ENCODE data around the gene MESP2. TPM values are rescaled to one million over a fixed set of nuclear protein-coding genes. Genes with fewer than 3 reads are reported as not detected.

MESP2 gene
- total RNA-seq, 1 experiment from 2014 or later = 0.28 TPM

DNA sequence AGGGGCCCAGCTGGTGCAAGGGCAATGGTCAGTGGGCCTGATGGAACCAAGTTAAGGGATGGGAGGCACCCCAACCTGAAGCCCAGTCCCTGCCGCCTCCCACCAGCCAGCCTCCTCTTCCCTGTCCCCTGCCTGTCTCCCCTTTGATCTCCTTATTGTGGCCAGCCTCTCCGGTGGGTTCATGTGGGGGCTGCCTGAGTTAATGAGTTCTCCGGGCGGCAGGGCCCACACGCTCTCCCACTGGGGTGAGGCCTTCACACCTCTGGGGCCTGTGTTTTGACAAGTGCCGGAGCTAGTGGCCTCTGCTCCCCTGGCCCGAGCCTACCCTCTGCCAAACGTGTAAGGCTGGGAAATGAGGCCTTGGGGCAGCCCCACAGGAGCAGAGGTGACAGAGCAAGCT is 17.8 kb upstream of the MESP2 start:
- TF ChIP-seq, protein P1, sequence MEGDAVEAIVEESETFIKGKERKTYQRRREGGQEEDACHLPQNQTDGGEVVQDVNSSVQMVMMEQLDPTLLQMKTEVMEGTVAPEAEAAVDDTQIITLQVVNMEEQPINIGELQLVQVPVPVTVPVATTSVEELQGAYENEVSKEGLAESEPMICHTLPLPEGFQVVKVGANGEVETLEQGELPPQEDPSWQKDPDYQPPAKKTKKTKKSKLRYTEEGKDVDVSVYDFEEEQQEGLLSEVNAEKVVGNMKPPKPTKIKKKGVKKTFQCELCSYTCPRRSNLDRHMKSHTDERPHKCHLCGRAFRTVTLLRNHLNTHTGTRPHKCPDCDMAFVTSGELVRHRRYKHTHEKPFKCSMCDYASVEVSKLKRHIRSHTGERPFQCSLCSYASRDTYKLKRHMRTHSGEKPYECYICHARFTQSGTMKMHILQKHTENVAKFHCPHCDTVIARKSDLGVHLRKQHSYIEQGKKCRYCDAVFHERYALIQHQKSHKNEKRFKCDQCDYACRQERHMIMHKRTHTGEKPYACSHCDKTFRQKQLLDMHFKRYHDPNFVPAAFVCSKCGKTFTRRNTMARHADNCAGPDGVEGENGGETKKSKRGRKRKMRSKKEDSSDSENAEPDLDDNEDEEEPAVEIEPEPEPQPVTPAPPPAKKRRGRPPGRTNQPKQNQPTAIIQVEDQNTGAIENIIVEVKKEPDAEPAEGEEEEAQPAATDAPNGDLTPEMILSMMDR (conservative IDR thresholded peaks at IDR 0.05) = no peak
- Histone ChIP-seq H3T11ph (ENCODE audit: low read length) (no peak overlapping the region), H2BK15ac (ENCODE audit: low read depth, low read length) (no peak overlapping the region), H4K20me1 (ENCODE audit: control insufficient read depth, insufficient read depth, insufficient read length) (no peaks in the 10 kb centered on the region), H2AFZ (ENCODE audit: low read length) (no peak overlapping the region), H3K4me2 (ENCODE audit: insufficient read depth, insufficient read length, low read length) (no peak overlapping the region), H2BK5ac (ENCODE audit: insufficient read length, low read length) (no peak overlapping the region), H2BK12ac (ENCODE audit: insufficient read length, low read depth, low read length) (no peak overlapping the region), H3K27ac (ENCODE audit: insufficient read length, low read depth, low read length) (no peak overlapping the region), H4K5ac (ENCODE audit: insufficient read length, low read depth, low read length) (no peak overlapping the region), H3K79me1 (ENCODE audit: insufficient read depth, low read depth, low read length, poor library complexity, severe bottlenecking) (no peaks in the 10 kb centered on the region), H4K8ac (replicated peaks; ENCODE audit: insufficient read length, low read depth, low read length) (no peak overlapping the region), H3K23me2 (ENCODE audit: insufficient read length, low read depth, low read length, poor library complexity, severe bottlenecking) (no peaks in the 10 kb centered on the region), H3K9ac (ENCODE audit: extremely low read depth, insufficient read length, low read length) (no peak overlapping the region), H2BK20ac (ENCODE audit: low read depth, low read length, poor library complexity, severe bottlenecking) (no peak overlapping the region), H3K79me2 (ENCODE audit: insufficient read depth, low read length) (no peaks in the 10 kb centered on the region), H3K4ac (ENCODE audit: low read depth, low read length) (no peak overlapping the region), H3K27me3 (ENCODE audit: insufficient read depth, low read length) (no peaks in the 10 kb centered on the region), H4K91ac (ENCODE audit: insufficient read length, low read depth, low read length) (no peak overlapping the region), H2AK5ac (ENCODE audit: insufficient read length, low read length) (no peak overlapping the region), H3K14ac (ENCODE audit: insufficient read depth, low read length) (no peak overlapping the region), H3K4me1 (ENCODE audit: insufficient read depth, low read length) (no peaks in the 10 kb centered on the region), H3K56ac (ENCODE audit: insufficient read length, low read depth, low read length) (no peak overlapping the region), H2BK120ac (ENCODE audit: low read depth, low read length, poor library complexity, severe bottlenecking) (no peak overlapping the region), H3K23ac (ENCODE audit: insufficient read length, low read depth, low read length) (no peak overlapping the region), H3K18ac (ENCODE audit: insufficient read length, low read depth, low read length) (no peak overlapping the region), H3K9me3 (ENCODE audit: control insufficient read depth, low read depth, low read length) (no peaks in the 10 kb centered on the region)
- no peaks in the 10 kb centered on the region; a peak in 1 of 5 replicates for H3K9me3 Mint-ChIP-seq
- H3K4me3 Mint-ChIP-seq = no peak overlapping the region
- no peak overlapping the region for H3K27ac Mint-ChIP-seq
- no peak for DNase-seq
- no CpG with 5 or more reads among the region's 8 CpGs for WGBS (ENCODE audit: extremely low coverage, insufficient read length, low lambda C conversion rate)
- H3K4me1 Mint-ChIP-seq = peaks cover 12 to 13% of the 10 kb centered on the region in 2 experiments
- H3K36me3 Mint-ChIP-seq (ENCODE audit: insufficient read depth in 1 of 3, low read depth in 3 of 3) = no peaks in the 10 kb centered on the region
- peaks cover 39% of the 10 kb centered on the region for H3K27me3 Mint-ChIP-seq (ENCODE audit: low read depth)
